ENCODE results near the gene TGFA.

The TGFA gene

GRCh38 chr2:70541481-70542020, 12.1 kb downstream of the TGFA start:
- no peak for TF ChIP-seq CTCF (IDR thresholded peaks at IDR 0.05; ENCODE audit: low read depth, low read length)
- Histone ChIP-seq H3K27me3 (ENCODE audit: insufficient read depth, low read depth, severe bottlenecking) (no peaks in the 10 kb centered on the region), H3K9me3 (ENCODE audit: severe bottlenecking) (peaks cover under 1% of the 10 kb centered on the region), H3K27ac (no peak overlapping the region), H3K4me3 (ENCODE audit: low read depth, low read length) (no peak overlapping the region), H3K36me3 (no peaks in the 10 kb centered on the region)
- no peak for DNase-seq

- TF ChIP-seq CTCF (IDR thresholded peaks at IDR 0.05; ENCODE audit: low read depth, low read length): no peak
These were observed 15.8 kb downstream of the TGFA start for GRCh38 chr2:70537840-70538239.

GRCh38 chr2:70536517-70537055, 17.0 kb downstream of the TGFA start:
- no peak for DNase-seq
- no peak for TF ChIP-seq CTCF (IDR thresholded peaks at IDR 0.05; ENCODE audit: low read depth, low read length)
- peaks cover 8% of the 10 kb centered on the region for H3K9me3 ChIP-seq (ENCODE audit: severe bottlenecking)
- H3K27me3 ChIP-seq (ENCODE audit: insufficient read depth, low read depth, severe bottlenecking): no peaks in the 10 kb centered on the region
- no peak overlapping the region for H3K4me3 ChIP-seq (ENCODE audit: low read depth, low read length)
- H3K36me3 ChIP-seq: no peaks in the 10 kb centered on the region
- no peak overlapping the region for H3K27ac ChIP-seq

More at GRCh38 chr2:70537840-70538239, 15.8 kb downstream of the TGFA start:
- DNase-seq: no peak
- H3K9me3 ChIP-seq (ENCODE audit: severe bottlenecking): peaks cover 8% of the 10 kb centered on the region
- no peaks in the 10 kb centered on the region for H3K36me3 ChIP-seq
- H3K27me3 ChIP-seq (ENCODE audit: insufficient read depth, low read depth, severe bottlenecking): no peaks in the 10 kb centered on the region
- no peak overlapping the region for H3K27ac ChIP-seq
- no peak overlapping the region for H3K4me3 ChIP-seq (ENCODE audit: low read depth, low read length)

GRCh38 chr2:70535573-70535972, 18.1 kb downstream of the TGFA start:
- Histone ChIP-seq H3K4me3 (ENCODE audit: low read depth, low read length) (no peak overlapping the region), H3K27me3 (ENCODE audit: insufficient read depth, low read depth, severe bottlenecking) (no peaks in the 10 kb centered on the region), H3K9me3 (ENCODE audit: severe bottlenecking) (peaks cover 8% of the 10 kb centered on the region), H3K36me3 (no peaks in the 10 kb centered on the region), H3K27ac (no peak overlapping the region)
- DNase-seq: no peak
- TF ChIP-seq CTCF (IDR thresholded peaks at IDR 0.05; ENCODE audit: low read depth, low read length): no peak

GRCh38 chr2:70534183-70534836, 19.3 kb downstream of the TGFA start:
- Histone ChIP-seq H3K27ac (no peak overlapping the region), H3K4me3 (ENCODE audit: low read depth, low read length) (no peak overlapping the region), H3K36me3 (no peaks in the 10 kb centered on the region), H3K27me3 (ENCODE audit: insufficient read depth, low read depth, severe bottlenecking) (no peaks in the 10 kb centered on the region), H3K9me3 (ENCODE audit: severe bottlenecking) (peaks cover 8% of the 10 kb centered on the region)
- TF ChIP-seq CTCF (IDR thresholded peaks at IDR 0.05; ENCODE audit: low read depth, low read length): no peak
- DNase-seq: no peak
